ENCODE results near the gene LPIN2.

LPIN2 gene

DNA sequence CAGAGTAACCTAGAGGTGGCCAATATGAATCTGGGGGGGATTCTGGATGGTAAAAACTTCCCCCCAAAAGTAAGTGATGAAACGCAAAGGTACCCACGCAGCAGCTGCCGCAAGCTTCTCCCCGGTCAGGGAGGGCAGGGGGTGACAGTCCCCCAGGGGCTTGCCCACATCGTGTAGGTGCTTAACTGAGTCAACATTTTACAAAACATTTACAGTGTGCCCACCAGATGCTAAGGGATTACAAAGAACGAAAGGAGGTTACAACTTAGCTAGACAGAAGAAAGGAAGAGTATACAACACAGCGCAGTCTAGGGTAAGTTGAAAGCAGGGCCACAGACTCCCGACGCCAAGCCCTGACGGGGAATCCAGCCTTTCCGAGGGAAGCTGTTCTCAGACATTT lies 45.6 kb downstream of the LPIN2 start:
- Histone ChIP-seq H3K36me3 (ENCODE audit: insufficient read depth, low read length) (no peaks in the 10 kb centered on the region), H3K4me3 (ENCODE audit: low read length) (no peak overlapping the region), H3K27me3 (ENCODE audit: insufficient read depth, low read length) (no peaks in the 10 kb centered on the region), H3K9me3 (ENCODE audit: insufficient read depth, low read depth, low read length) (no peaks in the 10 kb centered on the region), H3K4me1 (ENCODE audit: insufficient read depth, low read length) (peaks cover 21% of the 10 kb centered on the region), H3K9ac (ENCODE audit: low read depth, low read length) (no peak overlapping the region), H3K27ac (ENCODE audit: low read depth, low read length) (no peak overlapping the region)
- 92% methylated on average over 11 of the region's 11 CpGs for WGBS

DNA sequence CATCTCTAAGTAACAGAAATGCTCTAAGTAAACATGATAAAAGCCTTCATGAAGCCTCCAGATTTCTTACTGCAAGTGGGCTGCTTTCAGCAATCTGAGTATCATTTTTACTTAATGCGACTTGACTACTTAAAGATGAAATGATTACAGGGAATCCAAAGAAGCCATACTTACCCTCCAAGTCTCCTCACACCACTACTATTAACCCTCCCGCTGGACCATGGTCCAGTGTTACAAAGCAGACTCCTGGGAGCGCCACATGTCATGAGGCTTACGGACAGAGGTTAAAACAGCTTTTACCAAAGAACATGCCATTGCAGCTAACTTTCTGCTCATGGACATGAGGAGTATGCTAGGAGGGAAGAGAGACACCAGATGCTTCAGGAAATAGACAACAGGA lies 46.4 kb downstream of the LPIN2 start:
- H3K4me1 ChIP-seq (ENCODE audit: insufficient read depth, low read length) = peaks cover 21% of the 10 kb centered on the region
- 94% methylated on average over 4 of the region's 4 CpGs for WGBS
- no peak overlapping the region for H3K27ac ChIP-seq (ENCODE audit: low read depth, low read length)
- H3K9ac ChIP-seq (ENCODE audit: low read depth, low read length) = no peak overlapping the region
- no peak overlapping the region for H3K4me3 ChIP-seq (ENCODE audit: low read length)
- no peaks in the 10 kb centered on the region for H3K9me3 ChIP-seq (ENCODE audit: insufficient read depth, low read depth, low read length)
- no peaks in the 10 kb centered on the region for H3K27me3 ChIP-seq (ENCODE audit: insufficient read depth, low read length)
- H3K36me3 ChIP-seq (ENCODE audit: insufficient read depth, low read length) = no peaks in the 10 kb centered on the region

DNA sequence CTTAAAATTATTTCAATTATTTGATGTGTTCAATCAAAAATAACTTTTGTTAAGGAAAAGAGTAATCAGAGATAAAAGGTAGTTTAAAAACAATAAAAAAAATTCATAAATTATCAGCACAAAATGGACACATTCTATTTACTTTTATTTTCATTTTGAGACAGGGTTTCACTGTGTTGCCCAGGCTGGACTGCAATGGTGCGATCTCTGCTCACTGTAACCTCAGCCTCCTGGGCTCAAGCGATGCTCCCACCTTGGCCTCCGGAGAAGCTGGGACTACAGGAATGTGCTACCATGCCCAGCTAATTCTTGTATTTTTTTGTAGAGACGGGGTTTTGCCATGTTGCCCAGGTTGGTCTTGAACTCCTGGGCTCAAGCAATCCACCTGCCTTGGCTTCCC lies 47.1 kb downstream of the LPIN2 start:
- no peaks in the 10 kb centered on the region for H3K27me3 ChIP-seq (ENCODE audit: insufficient read depth, low read length)
- no peaks in the 10 kb centered on the region for H3K36me3 ChIP-seq (ENCODE audit: insufficient read depth, low read length)
- no peak overlapping the region for H3K27ac ChIP-seq (ENCODE audit: low read depth, low read length)
- peaks cover 21% of the 10 kb centered on the region for H3K4me1 ChIP-seq (ENCODE audit: insufficient read depth, low read length)
- H3K9me3 ChIP-seq (ENCODE audit: insufficient read depth, low read depth, low read length) = no peaks in the 10 kb centered on the region
- WGBS = 97% methylated on average over 4 of the region's 4 CpGs
- no peak overlapping the region for H3K4me3 ChIP-seq (ENCODE audit: low read length)
- H3K9ac ChIP-seq (ENCODE audit: low read depth, low read length) = no peak overlapping the region

DNA sequence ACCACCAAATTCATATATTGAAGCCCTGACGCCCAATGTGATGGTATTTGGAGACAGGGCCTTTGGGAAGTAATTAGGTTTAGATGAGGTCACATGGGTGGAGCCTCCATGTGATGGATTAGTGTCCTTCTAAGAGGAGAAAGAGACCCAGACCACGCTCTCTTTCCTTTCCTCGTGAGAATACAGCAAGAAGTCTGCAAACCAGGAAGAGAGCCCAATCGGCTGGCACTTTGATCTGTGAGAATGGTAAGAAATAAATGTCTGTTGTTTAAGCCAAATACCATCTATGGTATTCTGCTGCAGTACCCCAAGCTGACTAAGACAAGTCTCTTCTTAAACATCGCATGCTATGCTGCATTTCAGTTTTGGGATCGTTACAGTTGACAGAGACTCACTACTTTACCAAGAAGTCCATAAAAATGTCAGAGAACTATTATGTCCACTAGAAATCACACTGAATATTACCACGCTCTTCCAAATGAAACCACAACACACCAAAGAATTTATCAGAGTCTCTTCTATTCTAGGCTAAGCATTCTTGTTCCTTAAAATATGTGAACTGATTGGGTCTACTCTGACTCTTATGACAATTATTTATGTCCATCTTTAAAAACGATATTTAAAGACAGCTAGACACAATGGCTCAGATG lies 48.5 kb downstream of the LPIN2 start:
- peaks cover 6% of the 10 kb centered on the region; the same call in 1 of the 2 replicates for H3K36me3 ChIP-seq (ENCODE audit: insufficient read depth, low read length)
- H3K27me3 ChIP-seq (ENCODE audit: insufficient read depth, low read length) = no peaks in the 10 kb centered on the region
- H3K27ac ChIP-seq (ENCODE audit: low read depth, low read length) = no peak overlapping the region
- no peaks in the 10 kb centered on the region for H3K9me3 ChIP-seq (ENCODE audit: insufficient read depth, low read depth, low read length)
- H3K9ac ChIP-seq (ENCODE audit: low read depth, low read length) = no peak overlapping the region
- H3K4me3 ChIP-seq (ENCODE audit: low read length) = no peak overlapping the region
- WGBS = 90% methylated on average over 8 of the region's 8 CpGs
- peaks cover 19% of the 10 kb centered on the region for H3K4me1 ChIP-seq (ENCODE audit: insufficient read depth, low read length)

Measured in HUES64 (cell line).